Peyer's patch (tissue), 4 donors: Measurements from ENCODE around the gene PPBP. TPM values are rescaled to one million over a fixed set of nuclear protein-coding genes. Genes with fewer than 3 reads are reported as not detected.
"Not testable (repeated sequence)": the region's sequence is repeated elsewhere in the genome, so short reads cannot be mapped to it uniquely, and the experiment has no call there.

Experiments used
- DNase-seq, 3 donors: peaks; one replicate each; pipeline ENCODE4 v3.0.0-alpha.2; 2017 to 2019
- H3K27ac ChIP-seq, 4 donors: fragments of 200-600 bp; sonication (generic); one replicate each; pipeline ENCODE4 v1.5.1; 2016 to 2019
- H3K27me3 ChIP-seq, 2 donors: fragments of 200-600 bp; sonication (generic); one replicate each; pipeline ENCODE4 v1.5.1; 2019
- H3K36me3 ChIP-seq, 3 donors: fragments of 200-600 bp; sonication (generic); one replicate each; pipeline ENCODE4 v1.5.1; 2016 to 2019
- H3K4me1 ChIP-seq, 4 donors: fragments of 200-600 bp; sonication (generic); one replicate each; pipeline ENCODE4 v1.5.1; 2016 to 2019
- H3K4me3 ChIP-seq, 4 donors: fragments of 200-600 bp; sonication (generic); 1 replicate in 3 of 4; 2 replicates in 1 of 4; pipeline ENCODE4 v1.5.1; 2016 to 2019; ENCODE audit warnings: mild to moderate bottlenecking in 1 of 4
- H3K9me3 ChIP-seq, 4 donors: fragments of 200-600 bp; sonication (generic); one replicate each; pipeline ENCODE4 v1.5.1; 2016 to 2019; ENCODE audit warnings: mild to moderate bottlenecking in 1 of 4
- CTCF ChIP-seq, 6 experiments: fragments of 450-650 bp in 4 of 6; fragments of 200-600 bp in 2 of 6; sonication (generic) in 1 of 6; IDR thresholded peaks; one replicate each; pipeline ENCODE4 v1.5.1; 2017 to 2019; ENCODE audit warnings: antibody characterized with exemption in 6 of 6, mild to moderate bottlenecking in 3 of 6, moderate library complexity in 1 of 6
- POLR2A ChIP-seq, 2 donors: fragments of 450-650 bp; IDR thresholded peaks; one replicate each; pipeline ENCODE4 v1.5.1; 2017; ENCODE audit warnings: antibody characterized with exemption in 2 of 2, mild to moderate bottlenecking in 2 of 2, moderate library complexity in 2 of 2
- total RNA-seq, 4 donors: library from RNA; depleted of rRNA; stranded (reverse); fragments of >200 nt; gene quantifications; one replicate each; pipeline ENCODE4 v1.1.0, GENCODE V29; 2016

The PPBP gene
- total RNA-seq, 4 donors from 2014 or later: not detected

DNA sequence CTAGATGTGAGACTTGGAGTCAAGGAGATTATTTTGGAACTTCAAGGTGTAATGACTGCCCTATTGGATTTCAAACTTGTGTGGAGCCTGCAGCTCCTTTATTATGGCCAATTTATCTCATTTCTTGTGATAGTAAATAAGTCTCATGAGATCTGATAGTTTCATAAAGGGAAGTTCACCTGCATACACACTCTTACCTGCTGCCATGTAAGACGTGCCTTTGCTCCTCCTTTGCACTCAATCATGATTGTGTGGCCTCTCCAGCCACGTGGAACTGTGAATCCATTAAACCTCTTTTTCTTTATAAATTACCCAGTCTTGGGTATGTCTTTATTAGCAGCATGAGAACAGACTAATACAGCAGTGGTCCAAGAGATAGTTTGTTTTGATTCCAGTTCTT is 25.3 kb downstream of the PPBP start:
- H3K27me3 ChIP-seq: no peaks in the 10 kb centered on the region
- TF ChIP-seq CTCF (IDR thresholded peaks at IDR 0.05) (no peak), POLR2A (IDR thresholded peaks at IDR 0.05) (no peak)
- no peaks in the 10 kb centered on the region for H3K4me1 ChIP-seq
- H3K9me3 ChIP-seq: no peaks in the 10 kb centered on the region
- no peak overlapping the region for H3K4me3 ChIP-seq
- no peak overlapping the region for H3K27ac ChIP-seq
- no peaks in the 10 kb centered on the region for H3K36me3 ChIP-seq
- no peak for DNase-seq

GRCh38 chr4:73959041-73959440 is 28.9 kb downstream of the PPBP start:
- H3K4me1 ChIP-seq, H3K4me3 ChIP-seq, H3K27me3 ChIP-seq, H3K36me3 ChIP-seq, DNase-seq, H3K9me3 ChIP-seq, H3K27ac ChIP-seq: not testable (repeated sequence)

DNA sequence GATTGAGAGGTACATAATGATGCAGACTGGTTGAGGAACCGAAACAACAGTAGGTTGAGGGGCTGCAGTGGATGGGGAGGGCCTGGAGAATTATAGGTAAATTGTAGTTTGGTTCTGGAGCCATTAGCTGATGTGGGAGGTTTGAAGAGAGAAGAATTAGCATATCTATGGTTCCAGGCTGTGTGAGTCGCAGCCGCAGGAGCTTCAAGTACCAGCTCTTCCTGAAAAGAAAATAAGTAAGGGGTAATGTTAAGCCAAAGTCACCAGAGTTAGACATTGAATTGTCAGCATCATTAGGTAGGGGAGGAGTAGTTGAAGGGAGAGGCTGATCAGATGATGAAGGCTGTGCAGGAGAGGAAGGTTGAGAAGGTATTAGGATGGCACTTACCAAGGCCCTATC is 35.6 kb downstream of the PPBP start:
- Histone ChIP-seq H3K27me3 (no peaks in the 10 kb centered on the region), H3K4me3 (no peak overlapping the region), H3K27ac (no peak overlapping the region), H3K9me3 (peaks cover 0 to 3% (median 0%) of the 10 kb centered on the region in 4 donors), H3K36me3 (no peaks in the 10 kb centered on the region), H3K4me1 (no peaks in the 10 kb centered on the region)
- no peak for TF ChIP-seq POLR2A (IDR thresholded peaks at IDR 0.05)
- no peak for TF ChIP-seq CTCF (IDR thresholded peaks at IDR 0.05)
- DNase-seq: no peak

DNA sequence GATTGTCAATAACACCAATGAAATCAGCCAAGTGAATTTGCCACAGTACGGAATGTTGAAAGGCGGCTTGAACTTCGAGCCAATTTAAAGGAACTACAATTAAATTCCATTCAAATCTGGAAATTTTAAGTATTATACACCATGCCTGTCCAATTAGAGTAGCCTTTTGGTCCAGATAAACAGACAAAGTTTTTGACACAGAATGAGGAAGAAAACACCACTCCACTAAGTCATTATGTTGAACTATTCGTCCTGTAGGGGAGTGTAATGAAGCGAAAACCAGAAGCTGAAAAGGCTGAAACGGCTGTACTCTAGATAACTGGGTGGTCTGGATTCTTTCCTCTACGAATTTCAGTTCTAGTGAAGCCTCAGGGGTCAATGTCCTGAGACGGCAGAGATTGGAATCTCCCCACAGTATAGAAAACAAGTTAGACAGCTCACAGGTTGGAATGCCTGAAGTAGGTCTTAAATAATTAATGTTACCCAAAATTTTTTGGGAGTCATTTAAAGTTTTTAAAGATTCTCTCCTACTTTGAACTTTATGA is 37.5 kb downstream of the PPBP start:
- not testable (repeated sequence) for H3K4me3 ChIP-seq, H3K36me3 ChIP-seq, DNase-seq, H3K4me1 ChIP-seq, H3K9me3 ChIP-seq, H3K27ac ChIP-seq, H3K27me3 ChIP-seq

- no peaks in the 10 kb centered on the region for H3K36me3 ChIP-seq
- H3K9me3 ChIP-seq: no peaks in the 10 kb centered on the region
- TF ChIP-seq POLR2A (IDR thresholded peaks at IDR 0.05): no peak
- TF ChIP-seq CTCF (IDR thresholded peaks at IDR 0.05): no peak
- no peaks in the 10 kb centered on the region for H3K27me3 ChIP-seq
- H3K27ac ChIP-seq: no peak overlapping the region
- H3K4me1 ChIP-seq: no peaks in the 10 kb centered on the region
- no peak overlapping the region for H3K4me3 ChIP-seq
- no peak for DNase-seq
These were observed 38.8 kb downstream of the PPBP start for GRCh38 chr4:73948990-73949706.

GRCh38 chr4:73948291-73948690 is 39.7 kb downstream of the PPBP start:
- DNase-seq: no peak
- no peaks in the 10 kb centered on the region for H3K4me1 ChIP-seq
- no peaks in the 10 kb centered on the region for H3K9me3 ChIP-seq
- no peaks in the 10 kb centered on the region for H3K36me3 ChIP-seq
- no peak overlapping the region for H3K27ac ChIP-seq
- H3K4me3 ChIP-seq: no peak overlapping the region
- no peaks in the 10 kb centered on the region for H3K27me3 ChIP-seq
- TF ChIP-seq CTCF (IDR thresholded peaks at IDR 0.05): no peak
- no peak for TF ChIP-seq POLR2A (IDR thresholded peaks at IDR 0.05)
